ENCODE measurements around the gene SMAP1.

Gene SMAP1

DNA sequence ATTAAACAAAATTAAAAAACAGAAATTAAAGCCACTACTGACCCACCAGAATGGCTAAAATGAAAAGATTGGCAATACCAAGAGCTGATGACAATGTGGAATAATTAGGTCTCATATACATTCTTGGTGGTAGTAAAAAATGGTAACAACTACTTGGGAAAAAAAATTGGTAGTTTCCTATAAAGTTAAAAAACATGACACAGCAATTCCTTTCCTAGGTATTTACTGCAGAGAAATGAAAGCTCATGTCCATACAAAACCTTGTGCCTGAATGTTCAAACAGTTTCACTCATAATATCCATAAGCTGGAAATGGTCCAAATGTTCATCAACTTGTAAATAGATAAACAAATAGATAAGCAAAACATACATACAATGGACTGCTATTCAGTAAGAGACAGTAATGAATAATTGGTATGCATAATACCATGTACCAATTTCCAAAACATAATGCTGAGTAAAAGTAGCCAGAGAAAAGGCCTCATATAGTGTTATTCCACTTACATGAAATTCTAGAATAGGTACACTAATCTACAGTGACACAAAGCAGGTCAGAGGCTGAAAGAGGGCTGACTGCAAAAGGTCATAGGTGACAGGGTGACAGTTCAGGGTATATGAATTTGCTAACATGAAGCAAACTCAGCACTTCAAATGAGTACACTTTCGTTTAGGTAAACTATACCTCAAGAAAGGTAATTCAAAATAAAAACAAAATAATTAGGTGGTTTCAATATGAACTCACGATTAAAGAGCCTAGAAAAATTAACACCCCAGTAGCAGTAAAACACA is 236.2 kb downstream of the SMAP1 start:
- DNase-seq: no peak

DNA sequence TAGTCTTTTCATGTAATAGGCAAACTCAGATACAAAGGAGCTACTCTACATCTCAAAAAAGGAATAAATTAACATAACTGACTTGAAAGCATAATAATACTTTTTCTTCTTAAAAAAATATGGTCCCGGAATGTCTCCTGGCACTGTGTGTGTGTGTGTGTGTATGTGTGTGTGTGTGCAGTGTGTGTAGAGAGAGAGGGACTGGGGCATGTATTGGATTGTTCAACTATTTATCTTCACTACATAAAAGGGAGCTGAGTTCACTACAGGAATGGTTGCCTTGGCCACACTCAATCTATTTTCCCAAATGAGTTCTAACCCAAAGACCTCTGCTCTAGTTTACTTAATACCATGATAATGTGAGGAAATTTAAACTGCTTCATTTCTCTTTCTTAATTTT is 238.1 kb downstream of the SMAP1 start:
- no peak for DNase-seq
